Caco-2 (cell line): ENCODE data around the gene WNT7A. TPM values are rescaled to one million over a fixed set of nuclear protein-coding genes. Genes with fewer than 3 reads are reported as not detected.

ENCODE experiments used
- BruUV-seq: library from RNA; stranded (reverse); fragments of 400-500 nt; replicated peaks from 2 replicates; lab custom pipeline; 2021; lab: Mats Ljungman, UMichigan
- CTCF ChIA-PET: fragments of 300-600 bp; sonication (Branson Sonifier 250); formaldehyde crosslinking; loops from one replicate; lab custom pipeline; 2022; ENCODE audit warnings: antibody characterized with exemption; lab: Charles Lee
- POLR2A ChIA-PET: fragments of 300-600 bp; sonication (Branson Sonifier 250); formaldehyde crosslinking; loops from one replicate; lab custom pipeline; 2022; ENCODE audit warnings: antibody characterized with exemption; lab: Charles Lee
- DNase-seq, 2 experiments: peaks; one replicate each; pipeline versions ENCODE4 v3.0.0 to v3.0.0-alpha.2; 2020 to 2022
- H3K27me3 ChIP-seq: replicated peaks from 2 replicates; pipeline ENCODE4 v1.6.0; 2011; ENCODE audit warnings: low read length; ENCODE audit not compliant: control insufficient read depth, insufficient read depth
- H3K36me3 ChIP-seq: 2 replicates; pipeline ENCODE4 v1.5.1; 2011; ENCODE audit warnings: low read length; ENCODE audit not compliant: control insufficient read depth, insufficient read depth
- H3K4me1 ChIP-seq: fragments of 250-450 bp; sonication (Bioruptor Pico); 2 replicates; pipeline ENCODE4 v1.5.1; 2020; ENCODE audit warnings: mild to moderate bottlenecking
- H3K4me3 ChIP-seq: 2 replicates; pipeline ENCODE4 v1.5.1; 2011; ENCODE audit warnings: low read depth, mild to moderate bottlenecking, control low read depth, low read length
- H3K9me3 ChIP-seq: fragments of 250-450 bp; sonication (Bioruptor Pico); 2 replicates; pipeline ENCODE4 v1.5.1; 2020; ENCODE audit warnings: mild to moderate bottlenecking, moderate library complexity
- H3K27ac Mint-ChIP-seq: one replicate; pipeline ENCODE4 v1.8.0; 2022; ENCODE audit warnings: mixed read lengths; ENCODE audit not compliant: unreplicated experiment
- H3K27me3 Mint-ChIP-seq: one replicate; pipeline ENCODE4 v1.8.0; 2022; ENCODE audit warnings: mixed read lengths; ENCODE audit not compliant: insufficient read depth, unreplicated experiment
- H3K36me3 Mint-ChIP-seq: one replicate; pipeline ENCODE4 v1.8.0; 2022; ENCODE audit warnings: mild to moderate bottlenecking, mixed read lengths; ENCODE audit not compliant: insufficient read depth, unreplicated experiment
- H3K4me1 Mint-ChIP-seq: one replicate; pipeline ENCODE4 v1.8.0; 2022; ENCODE audit warnings: low read depth, mixed read lengths; ENCODE audit not compliant: unreplicated experiment
- H3K4me3 Mint-ChIP-seq: one replicate; pipeline ENCODE4 v1.8.0; 2022; ENCODE audit warnings: mild to moderate bottlenecking, moderate library complexity, mixed read lengths; ENCODE audit not compliant: unreplicated experiment
- H3K9me3 Mint-ChIP-seq: one replicate; pipeline ENCODE4 v1.8.0; 2022; ENCODE audit warnings: mixed read lengths; ENCODE audit not compliant: unreplicated experiment
- intact Hi-C: fragments of 100-400 bp; cut with micrococcal nuclease; formaldehyde crosslinking; loops from one replicate; pipeline ENCODE4 v1.10.0; 2022; ENCODE audit not compliant: unreplicated experiment
- total RNA-seq: library from RNA; stranded (reverse); gene quantifications from 2 replicates; pipeline ENCODE4 v1.2.3, GENCODE V29; 2022
- TF ChIP-seq, protein P1 (sequence below), 2 experiments: fragments of 200-600 bp in 1 of 2; IDR thresholded peaks; 1 replicate in 1 of 2; 2 replicates in 1 of 2; pipeline versions ENCODE4 v1.5.1 to v1.8.0; 2011 to 2022; ENCODE audit warnings: antibody characterized with exemption in 1 of 2, control low read depth in 1 of 2, inconsistent platforms in 1 of 2, low read depth in 1 of 2, low read length in 1 of 2, mild to moderate bottlenecking in 1 of 2, moderate library complexity in 1 of 2; ENCODE audit not compliant: insufficient read depth in 1 of 2, severe bottlenecking in 1 of 2, unreplicated experiment in 1 of 2

WNT7A gene
- total RNA-seq, 1 experiment from 2014 or later: 1.1 TPM

DNA sequence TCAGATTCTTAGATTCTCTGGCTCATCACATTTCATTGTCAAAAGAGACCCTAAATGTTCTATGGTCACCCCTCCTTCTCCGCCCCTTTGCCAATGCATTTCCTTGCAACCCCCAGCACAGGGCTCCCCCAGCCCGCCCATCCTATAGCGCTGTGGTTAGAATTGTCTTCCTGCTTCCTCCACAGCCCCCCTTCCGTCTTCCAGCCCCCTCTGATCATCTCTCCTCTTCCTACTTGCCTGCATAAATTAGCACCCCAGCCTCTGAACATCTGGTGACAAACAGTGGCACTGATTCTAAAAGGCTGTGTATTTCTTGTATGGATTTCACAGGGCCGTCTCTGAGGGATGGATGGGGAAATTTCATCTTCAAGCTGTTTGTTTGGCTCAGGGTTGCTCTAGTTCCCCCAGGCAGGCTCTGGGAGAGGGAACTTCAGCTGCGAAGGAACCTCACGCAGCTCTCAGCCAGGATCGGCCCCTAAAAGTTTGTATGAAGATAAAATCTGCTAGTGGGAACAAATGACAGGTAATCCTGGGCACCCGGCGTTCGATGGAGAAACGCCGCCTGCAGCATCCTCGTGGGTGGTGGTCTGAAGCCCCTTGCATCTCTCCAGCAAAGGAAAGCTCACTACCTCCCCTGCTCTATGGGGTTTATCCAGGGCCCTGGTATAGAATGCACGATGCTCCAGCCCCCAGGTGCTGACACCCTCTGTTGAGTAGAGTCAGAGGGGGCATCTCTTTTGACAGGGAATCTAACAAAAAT lies 83.0 kb downstream of the WNT7A start:
- intact Hi-C loops: no loop called here
- Mint-ChIP-seq H3K9me3 (no peaks in the 10 kb centered on the region), H3K4me1 (no peaks in the 10 kb centered on the region), H3K27ac (no peak overlapping the region), H3K4me3 (no peak overlapping the region), H3K27me3 (peaks cover 16% of the 10 kb centered on the region), H3K36me3 (no peaks in the 10 kb centered on the region)
- TF ChIP-seq, protein P1, sequence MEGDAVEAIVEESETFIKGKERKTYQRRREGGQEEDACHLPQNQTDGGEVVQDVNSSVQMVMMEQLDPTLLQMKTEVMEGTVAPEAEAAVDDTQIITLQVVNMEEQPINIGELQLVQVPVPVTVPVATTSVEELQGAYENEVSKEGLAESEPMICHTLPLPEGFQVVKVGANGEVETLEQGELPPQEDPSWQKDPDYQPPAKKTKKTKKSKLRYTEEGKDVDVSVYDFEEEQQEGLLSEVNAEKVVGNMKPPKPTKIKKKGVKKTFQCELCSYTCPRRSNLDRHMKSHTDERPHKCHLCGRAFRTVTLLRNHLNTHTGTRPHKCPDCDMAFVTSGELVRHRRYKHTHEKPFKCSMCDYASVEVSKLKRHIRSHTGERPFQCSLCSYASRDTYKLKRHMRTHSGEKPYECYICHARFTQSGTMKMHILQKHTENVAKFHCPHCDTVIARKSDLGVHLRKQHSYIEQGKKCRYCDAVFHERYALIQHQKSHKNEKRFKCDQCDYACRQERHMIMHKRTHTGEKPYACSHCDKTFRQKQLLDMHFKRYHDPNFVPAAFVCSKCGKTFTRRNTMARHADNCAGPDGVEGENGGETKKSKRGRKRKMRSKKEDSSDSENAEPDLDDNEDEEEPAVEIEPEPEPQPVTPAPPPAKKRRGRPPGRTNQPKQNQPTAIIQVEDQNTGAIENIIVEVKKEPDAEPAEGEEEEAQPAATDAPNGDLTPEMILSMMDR (IDR thresholded peaks at IDR 0.05; ENCODE audit: insufficient read depth in 1 of 2, low read depth in 1 of 2, low read length in 1 of 2, severe bottlenecking in 1 of 2, unreplicated experiment in 1 of 2): no peak
- Histone ChIP-seq H3K4me3 (no peak overlapping the region), H3K4me1 (no peaks in the 10 kb centered on the region), H3K9me3 (no peaks in the 10 kb centered on the region), H3K36me3 (no peaks in the 10 kb centered on the region), H3K27me3 (no peaks in the 10 kb centered on the region)
- BruUV-seq: no TSS peak
- CTCF ChIA-PET: interaction anchor here (0.6 kb wide), 1 partner anchor 191 kb away, joined by 3 read pairs; no protein-coding TSS in a partner anchor
- POLR2A ChIA-PET: no interaction called here
- DNase-seq: no peak

- no peaks in the 10 kb centered on the region for H3K9me3 ChIP-seq
- BruUV-seq: no TSS peak
- no peak for DNase-seq
- no peaks in the 10 kb centered on the region for H3K36me3 ChIP-seq
- TF ChIP-seq, protein P1 (IDR thresholded peaks at IDR 0.05; ENCODE audit: insufficient read depth in 1 of 2, low read depth in 1 of 2, low read length in 1 of 2, severe bottlenecking in 1 of 2, unreplicated experiment in 1 of 2): no peak
- Mint-ChIP-seq H3K27me3 (peaks cover 18% of the 10 kb centered on the region), H3K4me1 (no peaks in the 10 kb centered on the region), H3K27ac (no peak overlapping the region), H3K4me3 (no peak overlapping the region), H3K9me3 (no peaks in the 10 kb centered on the region), H3K36me3 (no peaks in the 10 kb centered on the region)
- H3K4me1 ChIP-seq: no peaks in the 10 kb centered on the region
- POLR2A ChIA-PET: no interaction called here
- no peak overlapping the region for H3K4me3 ChIP-seq
- no peaks in the 10 kb centered on the region for H3K27me3 ChIP-seq
- CTCF ChIA-PET: interaction anchor here (0.6 kb wide), 1 partner anchor 192 kb away, joined by 3 read pairs; no protein-coding TSS in a partner anchor
- intact Hi-C loops: no loop called here
These were observed 84.1 kb downstream of the WNT7A start for GRCh38 chr3:13795816-13796215.

- POLR2A ChIA-PET: no interaction called here
- H3K36me3 Mint-ChIP-seq: no peaks in the 10 kb centered on the region
- H3K9me3 ChIP-seq: no peaks in the 10 kb centered on the region
- no TSS peak for BruUV-seq
- no peak for DNase-seq
- TF ChIP-seq, protein P1 (IDR thresholded peaks at IDR 0.05; ENCODE audit: insufficient read depth in 1 of 2, low read depth in 1 of 2, low read length in 1 of 2, severe bottlenecking in 1 of 2, unreplicated experiment in 1 of 2): no peak
- H3K27me3 ChIP-seq: no peaks in the 10 kb centered on the region
- H3K4me3 ChIP-seq: no peak overlapping the region
- no peaks in the 10 kb centered on the region for H3K36me3 ChIP-seq
- intact Hi-C loops: no loop called here
- CTCF ChIA-PET: no interaction called here
- peaks cover 23% of the 10 kb centered on the region for H3K27me3 Mint-ChIP-seq
- H3K27ac Mint-ChIP-seq: no peak overlapping the region
- no peaks in the 10 kb centered on the region for H3K4me1 Mint-ChIP-seq
- no peak overlapping the region for H3K4me3 Mint-ChIP-seq
- no peaks in the 10 kb centered on the region for H3K4me1 ChIP-seq
- no peaks in the 10 kb centered on the region for H3K9me3 Mint-ChIP-seq
These were observed 85.5 kb downstream of the WNT7A start for GRCh38 chr3:13794322-13794721.
